Endothelial cell (in vitro differentiated cells): ENCODE data around the gene VSTM4. TPM values are rescaled to one million over a fixed set of nuclear protein-coding genes. Genes with fewer than 3 reads are reported as not detected.

Experiments
- DNase-seq: peaks from one replicate; pipeline ENCODE4 v3.0.0; 2021; ENCODE audit warnings: low spot score
- H3K27ac Mint-ChIP-seq: one replicate; pipeline ENCODE4 v1.8.0; 2021; ENCODE audit warnings: mixed read lengths, inconsistent platforms; ENCODE audit not compliant: unreplicated experiment
- H3K27me3 Mint-ChIP-seq: one replicate; pipeline ENCODE4 v1.8.0; 2021; ENCODE audit warnings: mild to moderate bottlenecking, moderate library complexity, mixed read lengths, inconsistent platforms; ENCODE audit not compliant: unreplicated experiment
- H3K36me3 Mint-ChIP-seq: one replicate; pipeline ENCODE4 v1.8.0; 2021; ENCODE audit warnings: mild to moderate bottlenecking, low read depth, mixed read lengths, inconsistent platforms; ENCODE audit not compliant: unreplicated experiment
- H3K4me1 Mint-ChIP-seq: one replicate; pipeline ENCODE4 v1.8.0; 2021; ENCODE audit warnings: mild to moderate bottlenecking, mixed read lengths, inconsistent platforms; ENCODE audit not compliant: unreplicated experiment
- H3K4me3 Mint-ChIP-seq: one replicate; pipeline ENCODE4 v1.8.0; 2021; ENCODE audit warnings: mild to moderate bottlenecking, mixed read lengths, inconsistent platforms; ENCODE audit not compliant: unreplicated experiment
- H3K9me3 Mint-ChIP-seq: one replicate; pipeline ENCODE4 v1.8.0; 2021; ENCODE audit warnings: mixed read lengths, inconsistent platforms; ENCODE audit not compliant: unreplicated experiment
- CTCF ChIP-seq: fragments of 200-600 bp; sonication (generic); IDR thresholded peaks from one replicate; pipeline ENCODE4 v1.5.0; 2021; ENCODE audit warnings: antibody characterized with exemption; ENCODE audit not compliant: unreplicated experiment
- total RNA-seq: library from RNA; stranded (reverse); fragmentation: NEBNext Ultra II Directional; extraction: Animal tissue kit (Norgen Biotek cat#: 25700); gene quantifications from one replicate; pipeline ENCODE4 v1.2.1, GENCODE V29; 2021; ENCODE audit not compliant: unreplicated experiment

Gene VSTM4
- total RNA-seq, 1 donor from 2014 or later: 0.38 TPM

DNA sequence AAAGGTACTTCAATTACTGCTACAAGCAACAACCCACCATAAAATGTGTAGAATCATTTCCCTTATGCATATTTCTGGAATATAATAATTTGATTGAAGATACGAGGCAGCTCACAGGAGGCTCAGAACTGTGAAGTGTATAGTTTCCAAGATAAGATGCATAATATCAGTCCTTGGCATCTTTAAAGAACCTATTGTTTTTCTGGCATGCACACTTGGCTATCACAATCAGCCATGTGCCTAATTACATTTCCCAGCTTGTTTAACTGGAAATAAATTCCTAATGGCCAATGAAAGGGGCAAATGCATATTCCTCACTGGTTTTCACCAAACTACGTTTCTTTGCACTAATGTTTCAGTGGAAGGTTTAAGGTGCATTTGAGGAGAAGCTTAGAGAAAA lies 92.3 kb downstream of the VSTM4 start:
- no peak for TF ChIP-seq CTCF
- no peak overlapping the region for H3K4me3 Mint-ChIP-seq
- no peak overlapping the region for H3K27ac Mint-ChIP-seq
- H3K4me1 Mint-ChIP-seq: no peaks in the 10 kb centered on the region
- H3K9me3 Mint-ChIP-seq: no peaks in the 10 kb centered on the region
- DNase-seq: no peak
- H3K27me3 Mint-ChIP-seq: no peaks in the 10 kb centered on the region
- no peaks in the 10 kb centered on the region for H3K36me3 Mint-ChIP-seq

DNA sequence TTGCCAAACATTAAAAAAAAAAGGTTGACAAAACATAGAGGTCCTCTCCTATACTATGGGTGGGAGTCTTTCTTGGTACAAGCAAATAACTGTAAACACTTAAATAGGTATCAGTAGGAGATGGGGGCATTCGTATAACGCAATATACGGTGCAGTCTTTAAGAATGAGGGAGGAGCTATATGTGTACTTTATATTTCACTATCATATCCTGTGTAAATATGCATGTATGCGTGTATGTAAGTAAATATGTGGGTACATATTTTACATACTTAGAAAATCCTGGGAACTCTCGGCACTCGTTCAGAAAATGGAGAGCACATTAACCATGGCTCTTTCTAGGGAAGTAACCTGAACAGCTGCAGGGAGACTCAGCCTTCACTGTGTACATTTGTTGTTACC lies 93.6 kb downstream of the VSTM4 start:
- Mint-ChIP-seq H3K27me3 (no peaks in the 10 kb centered on the region), H3K4me1 (no peaks in the 10 kb centered on the region), H3K9me3 (no peaks in the 10 kb centered on the region), H3K36me3 (no peaks in the 10 kb centered on the region), H3K27ac (no peak overlapping the region), H3K4me3 (no peak overlapping the region)
- TF ChIP-seq CTCF: no peak
- no peak for DNase-seq

GRCh38 chr10:49015700-49016099 lies 99.6 kb downstream of the VSTM4 start:
- H3K36me3 Mint-ChIP-seq: no peaks in the 10 kb centered on the region
- no peak overlapping the region for H3K27ac Mint-ChIP-seq
- H3K4me1 Mint-ChIP-seq: peaks cover 11% of the 10 kb centered on the region
- DNase-seq: no peak
- no peak overlapping the region for H3K4me3 Mint-ChIP-seq
- H3K9me3 Mint-ChIP-seq: no peaks in the 10 kb centered on the region
- no peak for TF ChIP-seq CTCF
- H3K27me3 Mint-ChIP-seq: peaks cover 2% of the 10 kb centered on the region

GRCh38 chr10:49012603-49013002 lies 102.7 kb downstream of the VSTM4 start:
- H3K4me1 Mint-ChIP-seq: peaks cover 15% of the 10 kb centered on the region
- peaks cover 2% of the 10 kb centered on the region for H3K27me3 Mint-ChIP-seq
- no peaks in the 10 kb centered on the region for H3K36me3 Mint-ChIP-seq
- DNase-seq: no peak
- no peaks in the 10 kb centered on the region for H3K9me3 Mint-ChIP-seq
- H3K4me3 Mint-ChIP-seq: no peak overlapping the region
- H3K27ac Mint-ChIP-seq: no peak overlapping the region
- no peak for TF ChIP-seq CTCF

DNA sequence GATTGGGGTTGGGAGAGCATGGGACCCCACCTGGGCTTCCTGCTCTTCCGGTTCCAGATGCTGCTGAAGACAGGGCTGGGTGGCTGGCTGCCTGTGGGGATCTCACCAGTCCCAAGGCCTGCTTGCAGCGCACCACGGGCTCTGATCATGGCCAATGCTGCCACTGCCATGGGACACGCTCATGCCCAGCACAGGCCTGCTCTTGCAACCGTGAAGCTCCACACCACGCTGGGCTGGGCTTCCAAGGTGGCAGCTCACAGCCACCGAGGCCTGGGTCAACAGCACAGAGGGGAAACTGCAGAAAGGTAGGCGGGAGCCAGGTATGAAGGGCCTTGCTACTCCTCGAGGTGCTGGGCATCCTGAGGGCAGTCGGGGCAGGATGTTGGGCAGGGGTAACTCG lies 103.6 kb downstream of the VSTM4 start:
- Mint-ChIP-seq H3K36me3 (no peaks in the 10 kb centered on the region), H3K4me1 (peaks cover 15% of the 10 kb centered on the region), H3K27me3 (peaks cover 2% of the 10 kb centered on the region), H3K27ac (no peak overlapping the region), H3K9me3 (no peaks in the 10 kb centered on the region), H3K4me3 (no peak overlapping the region)
- TF ChIP-seq CTCF: no peak
- DNase-seq: no peak
